ACC112 (cell line): ENCODE data around the gene C9orf72.
"Not testable (repeated sequence)": the region's sequence is repeated elsewhere in the genome, so short reads cannot be mapped to it uniquely, and the experiment has no call there.

Experiments
- H2AFZ ChIP-seq: fragments of 200-600 bp; sonication (generic); one replicate; pipeline ENCODE4 v1.6.0; 2017; ENCODE audit warnings: antibody characterized with exemption, low read length; ENCODE audit not compliant: unreplicated experiment
- H3K27ac ChIP-seq: fragments of 200-600 bp; sonication (generic); 2 replicates; pipeline ENCODE4 v1.5.1; 2014; ENCODE audit warnings: low read depth, mild to moderate bottlenecking, antibody characterized with exemption, low read length, moderate library complexity
- H3K27me3 ChIP-seq: fragments of 200-600 bp; sonication (generic); 2 replicates; pipeline ENCODE4 v1.6.1; 2014; ENCODE audit warnings: mild to moderate bottlenecking, antibody characterized with exemption, low read length, moderate library complexity, mixed read lengths; ENCODE audit not compliant: insufficient read depth
- H3K36me3 ChIP-seq: fragments of 200-600 bp; sonication (generic); 2 replicates; pipeline ENCODE4 v1.6.1; 2016; ENCODE audit warnings: mild to moderate bottlenecking, antibody characterized with exemption, low read length, moderate library complexity, mixed read lengths; ENCODE audit not compliant: insufficient read depth
- H3K4me1 ChIP-seq: fragments of 200-600 bp; sonication (generic); one replicate; pipeline ENCODE4 v1.6.1; 2016; ENCODE audit warnings: low read length, mixed read lengths; ENCODE audit not compliant: insufficient read depth, unreplicated experiment, control insufficient read depth
- H3K4me3 ChIP-seq: fragments of 200-600 bp; sonication (generic); 2 replicates; pipeline ENCODE4 v1.5.1; 2014; ENCODE audit warnings: mild to moderate bottlenecking, low read depth, low read length
- H3K79me2 ChIP-seq: fragments of 200-600 bp; sonication (generic); one replicate; pipeline ENCODE4 v1.6.0; 2016; ENCODE audit warnings: low read length; ENCODE audit not compliant: control insufficient read depth, unreplicated experiment, insufficient read depth

Gene C9orf72

GRCh38 chr9:27572918-27573633 is at the start of gene C9orf72:
Gene C9orf72, minus strand, starts transcription at chr9:27573481. Its CDS starts 6,361 bp downstream, at chr9:27567120.
- H2AFZ ChIP-seq = peak within 1 kb of the TSS; percentile 95
- H3K36me3 ChIP-seq = no peaks in the 10 kb centered on the region
- H3K27me3 ChIP-seq = peaks cover 21% of the 10 kb centered on the region
- H3K4me1 ChIP-seq = peaks cover 13% of the 10 kb centered on the region
- peak within 1 kb of the TSS; percentile 89 for H3K4me3 ChIP-seq
- H3K27ac ChIP-seq = peak within 1 kb of the TSS; percentile 88
- peaks cover 7% of the 10 kb centered on the region for H3K79me2 ChIP-seq

- Histone ChIP-seq H3K27ac (no peak overlapping the region), H3K4me1 (no peaks in the 10 kb centered on the region), H3K36me3 (no peaks in the 10 kb centered on the region), H3K27me3 (peaks cover 19% of the 10 kb centered on the region), H3K4me3 (no peak overlapping the region), H2AFZ (no peak overlapping the region), H3K79me2 (no peaks in the 10 kb centered on the region)
Observed at GRCh38 chr9:27622693-27623340, 49.5 kb upstream of the C9orf72 start.

- H3K4me3 ChIP-seq = no peak overlapping the region
- no peaks in the 10 kb centered on the region for H3K4me1 ChIP-seq
- H3K36me3 ChIP-seq = no peaks in the 10 kb centered on the region
- H2AFZ ChIP-seq = no peak overlapping the region
- H3K79me2 ChIP-seq = no peaks in the 10 kb centered on the region
- no peak overlapping the region for H3K27ac ChIP-seq
- H3K27me3 ChIP-seq = peaks cover 17% of the 10 kb centered on the region
Observed at GRCh38 chr9:27619743-27620142, 46.5 kb upstream of the C9orf72 start.

GRCh38 chr9:27618066-27618465 is 44.8 kb upstream of the C9orf72 start:
- H3K79me2 ChIP-seq = no peaks in the 10 kb centered on the region
- no peaks in the 10 kb centered on the region for H3K4me1 ChIP-seq
- H3K36me3 ChIP-seq = no peaks in the 10 kb centered on the region
- H2AFZ ChIP-seq = no peak overlapping the region
- peaks cover 8% of the 10 kb centered on the region for H3K27me3 ChIP-seq
- no peak overlapping the region for H3K4me3 ChIP-seq
- H3K27ac ChIP-seq = no peak overlapping the region

- no peak overlapping the region for H3K4me3 ChIP-seq
- H3K79me2 ChIP-seq = no peaks in the 10 kb centered on the region
- H2AFZ ChIP-seq = no peak overlapping the region
- no peak overlapping the region for H3K27ac ChIP-seq
- H3K4me1 ChIP-seq = no peaks in the 10 kb centered on the region
- no peaks in the 10 kb centered on the region for H3K36me3 ChIP-seq
- H3K27me3 ChIP-seq = peaks cover 23% of the 10 kb centered on the region
Observed at GRCh38 chr9:27614551-27614950, 41.3 kb upstream of the C9orf72 start.

- H3K27me3 ChIP-seq = peaks cover 27% of the 10 kb centered on the region
- not testable (repeated sequence) for H3K4me3 ChIP-seq, H2AFZ ChIP-seq, H3K79me2 ChIP-seq, H3K4me1 ChIP-seq, H3K36me3 ChIP-seq, H3K27ac ChIP-seq
Observed at GRCh38 chr9:27612036-27612435, 38.8 kb upstream of the C9orf72 start.

- Histone ChIP-seq H3K27me3 (peaks cover 30% of the 10 kb centered on the region), H3K27ac (no peak overlapping the region), H3K4me3 (no peak overlapping the region), H3K4me1 (no peaks in the 10 kb centered on the region), H2AFZ (no peak overlapping the region), H3K36me3 (no peaks in the 10 kb centered on the region), H3K79me2 (no peaks in the 10 kb centered on the region)
Observed at GRCh38 chr9:27610622-27611021, 37.3 kb upstream of the C9orf72 start.

GRCh38 chr9:27602954-27603353 is 29.7 kb upstream of the C9orf72 start:
- peaks cover 51% of the 10 kb centered on the region for H3K27me3 ChIP-seq
- H3K36me3 ChIP-seq = no peaks in the 10 kb centered on the region
- H3K4me1 ChIP-seq = no peaks in the 10 kb centered on the region
- H3K27ac ChIP-seq = no peak overlapping the region
- H2AFZ ChIP-seq = no peak overlapping the region
- H3K4me3 ChIP-seq = no peak overlapping the region
- no peaks in the 10 kb centered on the region for H3K79me2 ChIP-seq

GRCh38 chr9:27602142-27602861 is 29.0 kb upstream of the C9orf72 start:
- H3K36me3 ChIP-seq = no peaks in the 10 kb centered on the region
- H3K4me1 ChIP-seq = no peaks in the 10 kb centered on the region
- H2AFZ ChIP-seq = no peak overlapping the region
- H3K4me3 ChIP-seq = no peak overlapping the region
- H3K79me2 ChIP-seq = no peaks in the 10 kb centered on the region
- H3K27me3 ChIP-seq = peaks cover 58% of the 10 kb centered on the region
- no peak overlapping the region for H3K27ac ChIP-seq

GRCh38 chr9:27601396-27601795 is 28.1 kb upstream of the C9orf72 start:
- Histone ChIP-seq H2AFZ (no peak overlapping the region), H3K36me3 (no peaks in the 10 kb centered on the region), H3K4me1 (no peaks in the 10 kb centered on the region), H3K4me3 (no peak overlapping the region), H3K27me3 (peaks cover 63% of the 10 kb centered on the region), H3K79me2 (no peaks in the 10 kb centered on the region), H3K27ac (no peak overlapping the region)
